GM12874 (cell line): ENCODE results near the gene RBKS.

Experiments
- CTCF ChIP-seq: IDR thresholded peaks from 2 replicates; pipeline ENCODE4 v1.5.1; 2011; ENCODE audit warnings: low read depth, mild to moderate bottlenecking, control low read depth, low read length, moderate library complexity; ENCODE audit not compliant: insufficient read depth

The RBKS gene

GRCh38 chr2:27839022-27839618, 51.1 kb downstream of the RBKS start:
- no peak for TF ChIP-seq CTCF

- TF ChIP-seq CTCF: no peak
These were observed 51.7 kb downstream of the RBKS start for GRCh38 chr2:27838502-27838901.

GRCh38 chr2:27833931-27834330, 56.3 kb downstream of the RBKS start:
- no peak for TF ChIP-seq CTCF

GRCh38 chr2:27832396-27832795, 57.8 kb downstream of the RBKS start:
- no peak for TF ChIP-seq CTCF

GRCh38 chr2:27831279-27832050, 58.7 kb downstream of the RBKS start:
- no peak for TF ChIP-seq CTCF

- TF ChIP-seq CTCF: no peak
These were observed 59.5 kb downstream of the RBKS start for GRCh38 chr2:27830656-27831055.

GRCh38 chr2:27829791-27830190, 60.4 kb downstream of the RBKS start:
- TF ChIP-seq CTCF: no peak
